Sigmoid colon (tissue), 7 donors: Measurements from ENCODE around the gene FRMD1. TPM values are rescaled to one million over a fixed set of nuclear protein-coding genes. Genes with fewer than 3 reads are reported as not detected.

Source experiments
- DNase-seq: peaks from one replicate; pipeline ENCODE4 v3.0.0-alpha.2; 2019
- H3K27ac ChIP-seq, 4 donors: fragments of 200-600 bp; sonication (generic); one replicate each; pipeline ENCODE4 v1.5.1; 2016 to 2019; ENCODE audit warnings: mild to moderate bottlenecking in 1 of 4
- H3K27me3 ChIP-seq, 3 donors: fragments of 200-600 bp; sonication (generic); one replicate each; pipeline ENCODE4 v1.5.1; 2019; ENCODE audit warnings: mild to moderate bottlenecking in 1 of 3
- H3K36me3 ChIP-seq, 4 donors: fragments of 200-600 bp; sonication (generic); one replicate each; pipeline ENCODE4 v1.5.1; 2016 to 2019
- H3K4me1 ChIP-seq, 4 donors: fragments of 200-600 bp; sonication (generic); one replicate each; pipeline ENCODE4 v1.5.1; 2017 to 2019
- H3K4me3 ChIP-seq, 4 donors: fragments of 200-600 bp; sonication (generic); one replicate each; pipeline ENCODE4 v1.5.1; 2017 to 2019; ENCODE audit warnings: mild to moderate bottlenecking in 2 of 4, moderate library complexity in 1 of 4
- H3K9me3 ChIP-seq, 4 donors: fragments of 200-600 bp in 3 of 4; sonication (generic) in 3 of 4; one replicate each; pipeline versions ENCODE4 v1.5.1 to v1.6.1; 2013 to 2019
- CTCF ChIP-seq, 4 experiments: fragments of 450-650 bp in 3 of 4; fragments of 200-600 bp in 1 of 4; IDR thresholded peaks; one replicate each; pipeline ENCODE4 v1.5.1; 2016 to 2019; ENCODE audit warnings: antibody characterized with exemption in 4 of 4, mild to moderate bottlenecking in 3 of 4, moderate library complexity in 2 of 4
- EP300 ChIP-seq, 4 donors: sonication (generic); formaldehyde crosslinking; IDR thresholded peaks; one replicate each; pipeline ENCODE4 v1.6.1; 2017; ENCODE audit warnings: antibody characterized with exemption in 4 of 4
- POLR2A ChIP-seq, 2 donors: fragments of 450-650 bp; IDR thresholded peaks; one replicate each; pipeline ENCODE4 v1.6.1; 2016; ENCODE audit warnings: antibody characterized with exemption in 2 of 2, mild to moderate bottlenecking in 2 of 2, moderate library complexity in 2 of 2
- POLR2AphosphoS5 ChIP-seq, 4 donors: sonication (generic); formaldehyde crosslinking; IDR thresholded peaks; one replicate each; pipeline ENCODE4 v1.6.1; 2017; ENCODE audit warnings: antibody characterized with exemption in 4 of 4
- WGBS, 2 donors: extraction: QIAGEN DNeasy Blood & Tissue Kit; methylation state at CpG; one replicate each; pipeline ENCODE4 v1.1.7; 2013; 5-methylcytosine and 5-hydroxymethylcytosine counted together
- intact Hi-C: fragments of 100-400 bp; cut with DNase I; formaldehyde crosslinking; loops from one replicate; pipeline ENCODE4 v1.15.1; 2023
- polyA plus RNA-seq, 3 donors: library from polyadenylated mRNA; stranded (reverse); fragments of 200-250 nt; gene quantifications; one replicate each; pipeline ENCODE4 v1.2.3, GENCODE V29; 2013
- total RNA-seq, 4 donors: library from RNA; depleted of rRNA; stranded (reverse); fragments of >200 nt; gene quantifications; one replicate each; pipeline ENCODE4 v1.1.0, GENCODE V29; 2016
- donor health status: healthy with polysubstance abuse.
- donor health status: Bipolar disorder and iron deficiency.
- donor health status: healthy.

The FRMD1 gene
- total and polyA plus RNA-seq, 7 donors: 0.36 to 12.0 (median 4.2) TPM; not detected in 2

GRCh38 chr6:168062346-168063289, 16.4 kb downstream of the FRMD1 start:
- Histone ChIP-seq H3K4me1 (peaks cover 0 to 5% (median 0%) of the 10 kb centered on the region in 4 donors), H3K27me3 (no peaks in the 10 kb centered on the region), H3K9me3 (no peaks in the 10 kb centered on the region), H3K36me3 (no peaks in the 10 kb centered on the region), H3K27ac (no peak overlapping the region), H3K4me3 (no peak overlapping the region)
- WGBS, 2 donors: 88 to 89% methylated on average over 31 of the region's 31 CpGs
- no peak for TF ChIP-seq POLR2A (IDR thresholded peaks at IDR 0.05)
- TF ChIP-seq CTCF (IDR thresholded peaks at IDR 0.05): no peak
- no peak for TF ChIP-seq EP300 (IDR thresholded peaks at IDR 0.05)
- no peak for TF ChIP-seq POLR2AphosphoS5 (IDR thresholded peaks at IDR 0.05)
- DNase-seq: no peak
- intact Hi-C loops: no loop called here

GRCh38 chr6:168061269-168062210, 17.5 kb downstream of the FRMD1 start:
- intact Hi-C loops: no loop called here
- Histone ChIP-seq H3K4me1 (peaks cover 0 to 5% (median 0%) of the 10 kb centered on the region in 4 donors), H3K9me3 (no peaks in the 10 kb centered on the region), H3K27me3 (no peaks in the 10 kb centered on the region), H3K36me3 (no peaks in the 10 kb centered on the region), H3K4me3 (no peak overlapping the region), H3K27ac (no peak overlapping the region)
- no peak for DNase-seq
- 42 to 77% methylated on average over 29 of the region's 29 CpGs for WGBS, 2 donors
- TF ChIP-seq CTCF (IDR thresholded peaks at IDR 0.05) (no peak), POLR2A (IDR thresholded peaks at IDR 0.05) (no peak), POLR2AphosphoS5 (IDR thresholded peaks at IDR 0.05) (no peak), EP300 (IDR thresholded peaks at IDR 0.05) (no peak)

- no peak for DNase-seq
- peaks cover 0 to 5% (median 0%) of the 10 kb centered on the region in 4 donors for H3K4me1 ChIP-seq
- H3K4me3 ChIP-seq: no peak overlapping the region
- H3K27ac ChIP-seq: no peak overlapping the region
- H3K36me3 ChIP-seq: no peaks in the 10 kb centered on the region
- H3K27me3 ChIP-seq: no peaks in the 10 kb centered on the region
- TF ChIP-seq EP300 (IDR thresholded peaks at IDR 0.05) (no peak), CTCF (IDR thresholded peaks at IDR 0.05) (peak; percentile 17 to 44 (median 34)), POLR2A (IDR thresholded peaks at IDR 0.05) (no peak), POLR2AphosphoS5 (IDR thresholded peaks at IDR 0.05) (no peak)
- WGBS, 2 donors: 45 to 70% methylated on average over 12 of the region's 12 CpGs
- no peaks in the 10 kb centered on the region for H3K9me3 ChIP-seq
- intact Hi-C loops: no loop called here
Measured at GRCh38 chr6:168060521-168060931, 18.5 kb downstream of the FRMD1 start.

- Histone ChIP-seq H3K36me3 (no peaks in the 10 kb centered on the region), H3K27ac (no peak overlapping the region), H3K27me3 (no peaks in the 10 kb centered on the region), H3K4me3 (no peak overlapping the region), H3K9me3 (no peaks in the 10 kb centered on the region), H3K4me1 (peaks cover 0 to 5% (median 2%) of the 10 kb centered on the region in 4 donors)
- intact Hi-C loops: no loop called here
- 85 to 91% methylated on average over 30 of the region's 30 CpGs for WGBS, 2 donors
- DNase-seq: no peak
- TF ChIP-seq EP300 (IDR thresholded peaks at IDR 0.05) (no peak), CTCF (IDR thresholded peaks at IDR 0.05) (no peak), POLR2AphosphoS5 (IDR thresholded peaks at IDR 0.05) (no peak), POLR2A (IDR thresholded peaks at IDR 0.05) (no peak)
Measured at GRCh38 chr6:168058691-168059551, 20.1 kb downstream of the FRMD1 start.
